ENCODE measurements around the gene CMTM4.

CMTM4 gene

DNA sequence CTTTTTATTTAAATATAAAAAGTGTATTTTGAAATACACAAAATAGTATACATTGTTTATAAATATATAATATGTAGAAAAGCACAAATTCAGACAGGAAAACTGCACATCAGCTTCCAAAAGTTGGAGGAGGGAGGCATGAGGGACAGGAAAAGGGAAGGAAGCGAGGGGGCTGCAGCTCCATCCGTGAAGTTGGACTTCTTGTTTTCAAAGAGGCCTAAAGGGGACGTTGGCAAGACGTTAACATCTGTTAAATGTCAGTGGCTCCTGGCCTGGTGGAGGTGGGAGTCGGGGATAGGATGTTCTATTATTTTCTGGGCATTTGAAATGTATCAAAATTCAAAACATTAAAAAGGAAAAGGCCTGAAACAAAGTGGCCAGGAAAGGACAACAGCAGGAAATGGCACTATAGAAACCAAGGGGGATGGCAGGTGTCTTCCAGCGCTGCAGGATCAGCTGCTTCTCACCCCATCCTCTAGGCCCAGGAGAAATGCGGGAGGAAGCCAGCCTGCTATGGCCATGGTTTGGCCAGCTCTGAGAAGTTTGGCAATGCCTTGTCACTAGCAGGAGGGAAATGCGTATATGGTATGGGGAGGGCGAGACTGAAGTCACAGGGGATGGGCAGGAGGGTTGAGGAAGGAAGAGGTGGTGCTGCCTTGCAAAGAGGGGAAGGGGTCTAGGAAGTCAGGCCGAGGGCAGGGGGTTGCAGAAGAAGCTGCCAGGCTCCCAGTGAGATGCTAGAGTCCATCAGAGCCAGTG lies 110.9 kb downstream of the CMTM4 start:
- DNase-seq (ENCODE audit: extremely low spot score), result no peak
- TF ChIP-seq, protein P1, sequence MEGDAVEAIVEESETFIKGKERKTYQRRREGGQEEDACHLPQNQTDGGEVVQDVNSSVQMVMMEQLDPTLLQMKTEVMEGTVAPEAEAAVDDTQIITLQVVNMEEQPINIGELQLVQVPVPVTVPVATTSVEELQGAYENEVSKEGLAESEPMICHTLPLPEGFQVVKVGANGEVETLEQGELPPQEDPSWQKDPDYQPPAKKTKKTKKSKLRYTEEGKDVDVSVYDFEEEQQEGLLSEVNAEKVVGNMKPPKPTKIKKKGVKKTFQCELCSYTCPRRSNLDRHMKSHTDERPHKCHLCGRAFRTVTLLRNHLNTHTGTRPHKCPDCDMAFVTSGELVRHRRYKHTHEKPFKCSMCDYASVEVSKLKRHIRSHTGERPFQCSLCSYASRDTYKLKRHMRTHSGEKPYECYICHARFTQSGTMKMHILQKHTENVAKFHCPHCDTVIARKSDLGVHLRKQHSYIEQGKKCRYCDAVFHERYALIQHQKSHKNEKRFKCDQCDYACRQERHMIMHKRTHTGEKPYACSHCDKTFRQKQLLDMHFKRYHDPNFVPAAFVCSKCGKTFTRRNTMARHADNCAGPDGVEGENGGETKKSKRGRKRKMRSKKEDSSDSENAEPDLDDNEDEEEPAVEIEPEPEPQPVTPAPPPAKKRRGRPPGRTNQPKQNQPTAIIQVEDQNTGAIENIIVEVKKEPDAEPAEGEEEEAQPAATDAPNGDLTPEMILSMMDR (IDR thresholded peaks at IDR 0.05; ENCODE audit: control extremely low read depth, extremely low read depth, low read depth, missing control alignments), result no peak
- ChIA-PET POLR2A (no interaction called here), CTCF (interaction anchor here (0.9 to 1.9 kb wide), 6 partner anchors 13 to 229 kb away, joined by 3 to 4 read pairs (median 4); no protein-coding TSS in a partner anchor)

DNA sequence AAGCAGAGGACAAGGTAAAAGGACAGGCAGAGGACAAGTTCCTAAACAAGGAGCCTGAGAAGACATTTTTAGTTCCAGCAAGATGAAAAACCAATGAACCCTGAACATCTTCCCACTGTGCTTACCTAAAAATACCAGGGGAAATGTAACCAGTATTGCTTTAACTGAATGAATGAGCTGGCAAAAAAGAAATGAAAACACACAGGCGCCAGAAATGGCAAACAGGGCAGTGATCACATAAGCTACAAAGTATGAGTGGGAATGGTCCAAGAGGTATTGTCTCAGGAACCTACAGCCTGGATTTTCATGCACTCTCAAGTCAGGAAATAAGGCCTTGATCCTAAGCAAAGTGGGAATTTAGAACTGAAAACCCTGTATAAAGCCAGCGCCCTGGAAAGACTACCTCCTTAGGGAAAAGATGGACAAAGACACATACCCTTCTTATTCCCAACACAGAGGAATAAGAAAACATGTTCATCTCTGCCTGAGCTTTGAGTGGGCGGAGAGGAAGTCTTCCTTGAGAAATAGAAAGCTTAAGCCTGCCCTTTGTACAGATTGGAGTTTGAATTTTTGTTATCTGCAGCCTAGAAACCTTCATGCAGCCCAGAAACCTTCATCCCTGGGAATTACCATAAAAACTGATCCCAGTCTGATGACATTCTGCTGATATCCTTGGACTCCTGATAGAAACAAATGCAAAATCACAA lies 115.1 kb downstream of the CMTM4 start:
- no peak for DNase-seq (ENCODE audit: extremely low spot score)
- ChIA-PET POLR2A (no interaction called here), CTCF (interaction anchor here (0.7 to 3.4 kb wide), 5 partner anchors 8 to 69 kb away, joined by 3 to 16 read pairs (median 4); partner anchors contain the start of gene CKLF)
- TF ChIP-seq, protein P1 (IDR thresholded peaks at IDR 0.05; ENCODE audit: control extremely low read depth, extremely low read depth, low read depth, missing control alignments), result no peak

DNA sequence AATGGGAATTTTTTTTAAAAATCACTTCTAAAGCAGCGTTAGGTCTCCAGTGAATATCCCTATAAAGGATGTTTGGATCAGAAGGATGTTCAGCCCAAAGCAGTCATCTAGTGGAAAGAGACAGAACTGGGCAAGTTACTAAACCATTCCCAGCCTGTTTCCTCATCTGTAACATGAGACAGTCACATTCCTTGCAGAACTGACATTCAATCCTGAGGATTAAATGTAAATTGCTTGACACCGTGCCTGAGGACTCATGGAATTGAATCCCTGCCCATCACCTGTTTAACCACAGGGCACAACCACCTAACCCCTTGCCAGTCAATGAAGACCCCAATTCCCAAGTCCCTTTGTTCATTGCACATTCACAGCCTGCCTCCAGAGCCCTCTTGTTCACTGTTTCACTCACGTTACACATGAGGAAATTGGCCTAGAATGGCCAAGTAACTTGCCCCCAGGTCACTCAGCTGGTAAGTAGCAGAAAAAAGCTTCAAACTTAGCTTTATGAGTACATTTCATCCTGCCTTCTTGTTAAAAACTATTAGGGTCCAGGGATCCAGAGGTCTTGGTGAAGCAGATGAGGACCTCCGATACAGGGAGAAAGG lies 115.8 kb downstream of the CMTM4 start:
- ChIA-PET CTCF (interaction anchor here (1.0 to 3.4 kb wide), 6 partner anchors 8 to 70 kb away, joined by 4 to 16 read pairs (median 7); no protein-coding TSS in a partner anchor), POLR2A (no interaction called here)
- TF ChIP-seq, protein P1 (IDR thresholded peaks at IDR 0.05; ENCODE audit: control extremely low read depth, extremely low read depth, low read depth, missing control alignments), result no peak
- DNase-seq (ENCODE audit: extremely low spot score), result no peak

DNA sequence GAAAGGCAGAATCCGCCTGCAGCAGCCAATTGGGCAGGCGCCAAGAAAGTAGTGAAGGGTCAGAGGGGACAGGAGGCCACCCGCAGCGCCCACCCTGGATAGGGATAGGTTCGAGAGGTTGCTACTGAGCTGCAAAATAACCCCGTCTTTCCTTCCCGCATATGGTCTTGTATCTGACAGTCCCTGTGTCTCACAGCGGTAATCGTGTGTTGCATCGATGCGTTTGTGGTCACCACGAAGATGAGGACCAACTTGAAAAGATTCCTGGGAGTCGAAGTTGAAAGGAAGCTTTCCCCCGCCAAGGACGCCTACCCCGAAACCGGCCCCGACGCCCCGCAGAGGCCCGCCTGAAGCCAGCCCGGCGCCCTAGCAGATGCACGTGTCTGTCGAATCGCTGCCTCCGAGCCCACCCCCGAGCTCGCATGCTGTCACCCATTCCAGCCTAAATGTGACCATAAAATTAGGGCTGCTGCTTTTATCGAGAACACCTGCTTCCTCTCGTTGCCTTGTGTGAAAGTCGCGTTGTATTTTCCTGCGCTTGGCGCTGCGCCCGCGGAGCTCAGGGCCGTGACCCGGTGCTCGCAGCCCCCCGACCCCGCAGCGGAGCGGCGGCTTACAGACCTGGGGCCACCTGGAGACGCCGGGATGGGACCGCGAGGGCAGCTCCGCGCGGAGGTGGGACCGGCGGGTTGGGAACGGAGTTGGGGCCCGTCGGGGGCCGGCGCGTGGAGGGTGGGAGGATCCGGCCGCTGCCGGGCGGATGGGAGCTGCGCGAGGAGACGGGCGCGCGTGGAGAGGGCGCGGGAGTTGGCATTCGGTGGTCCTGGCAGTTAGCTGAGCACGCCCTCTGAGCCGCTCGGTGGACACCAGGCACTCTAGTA lies 117.7 kb downstream of the CMTM4 start, which contains the start of gene CMTM2:
CMTM2 (plus strand) TSS at position 813 of the 881 bp plus-strand sequence. CDS start 145 bp downstream, outside the sequence.
- DNase-seq (ENCODE audit: extremely low spot score), result no peak
- TF ChIP-seq, protein P1 (IDR thresholded peaks at IDR 0.05; ENCODE audit: control extremely low read depth, extremely low read depth, low read depth, missing control alignments), result no peak
- CTCF ChIA-PET, result interaction anchor here (1.1 to 4.1 kb wide), 8 partner anchors 9 to 173 kb away, joined by 3 to 16 read pairs (median 7); no protein-coding TSS in a partner anchor
- POLR2A ChIA-PET, result interaction anchor here (0.6 kb wide), 1 partner anchor 94 kb away, joined by 8 read pairs; no protein-coding TSS in a partner anchor

DNA sequence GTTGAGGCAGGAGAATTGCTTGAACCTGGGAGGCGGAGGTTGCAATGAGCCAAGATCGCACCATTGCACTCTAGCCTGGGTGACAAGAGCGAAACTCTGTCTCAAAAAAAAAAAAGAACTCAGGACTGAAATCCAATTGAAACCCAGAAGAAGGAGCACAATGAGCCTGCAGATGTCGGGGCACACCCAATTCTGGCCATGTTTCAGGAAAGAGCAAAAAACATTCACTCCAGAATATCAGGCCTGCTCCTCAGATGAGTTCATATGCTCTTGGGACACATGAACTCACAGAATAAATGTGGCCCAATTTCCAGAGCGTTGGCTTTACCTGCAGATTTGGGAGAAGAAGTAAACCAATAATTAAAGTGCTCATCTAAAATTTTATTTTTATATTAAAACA lies 120.2 kb downstream of the CMTM4 start:
- ChIA-PET CTCF (interaction anchor here (1.4 to 5.4 kb wide), 5 partner anchors 13 to 170 kb away, joined by 3 to 22 read pairs (median 9); no protein-coding TSS in a partner anchor), POLR2A (no interaction called here)
- no peak for DNase-seq (ENCODE audit: extremely low spot score)
- TF ChIP-seq, protein P1 (IDR thresholded peaks at IDR 0.05; ENCODE audit: control extremely low read depth, extremely low read depth, low read depth, missing control alignments), result no peak

Measured in GM10248 (cell line).